ENCODE data around the gene EPHB2.
"Not testable (repeated sequence)": the region's sequence is repeated elsewhere in the genome, so short reads cannot be mapped to it uniquely, and the experiment has no call there.

The EPHB2 gene

DNA sequence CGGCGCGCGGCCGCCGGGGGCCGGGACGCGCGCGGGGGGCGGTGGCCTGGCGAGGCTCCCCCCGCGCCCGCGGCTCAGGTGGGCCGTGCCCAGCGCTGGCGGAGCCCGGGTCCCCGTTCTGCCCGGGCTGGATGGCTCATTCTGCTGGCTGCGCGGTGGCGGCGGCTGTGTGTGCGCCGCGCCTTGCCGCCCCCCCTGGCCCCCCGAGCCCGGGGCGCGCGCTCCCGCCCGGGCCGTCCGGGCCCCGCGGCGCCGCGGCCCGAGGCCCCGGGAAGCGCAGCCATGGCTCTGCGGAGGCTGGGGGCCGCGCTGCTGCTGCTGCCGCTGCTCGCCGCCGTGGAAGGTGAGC is at the start of gene EPHB2:
Gene EPHB2, plus strand, starts transcription at position 139 of the 349 bp plus-strand sequence. Its CDS starts 144 bp downstream, at position 283.
- DNase-seq = peak; percentile 82

- DNase-seq = no peak
These were observed 48.8 kb upstream of the EPHB2 start for GRCh38 chr1:22661880-22662279.

DNA sequence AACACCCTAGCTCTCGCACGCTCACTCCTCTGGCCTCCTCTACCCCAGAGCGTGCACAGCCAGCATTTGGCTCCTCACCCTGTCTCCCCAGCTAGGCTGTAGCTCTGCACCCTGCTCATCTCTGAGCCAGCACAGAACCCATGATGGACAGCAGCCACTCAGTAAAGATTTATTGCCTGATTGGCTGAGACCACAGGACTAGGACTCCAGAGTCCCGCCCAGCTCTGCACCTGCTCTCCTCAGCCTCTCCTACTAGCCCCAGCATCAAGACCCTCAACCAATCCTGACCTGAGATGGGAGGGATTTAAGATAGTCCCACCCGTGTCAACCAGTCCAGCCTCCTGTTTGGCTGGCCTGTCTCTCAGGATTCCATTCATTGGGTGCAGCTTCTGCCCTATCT is 48.3 kb upstream of the EPHB2 start:
- peak; percentile 61 for DNase-seq

GRCh38 chr1:22662986-22663408 is 47.6 kb upstream of the EPHB2 start:
- no peak for DNase-seq

DNA sequence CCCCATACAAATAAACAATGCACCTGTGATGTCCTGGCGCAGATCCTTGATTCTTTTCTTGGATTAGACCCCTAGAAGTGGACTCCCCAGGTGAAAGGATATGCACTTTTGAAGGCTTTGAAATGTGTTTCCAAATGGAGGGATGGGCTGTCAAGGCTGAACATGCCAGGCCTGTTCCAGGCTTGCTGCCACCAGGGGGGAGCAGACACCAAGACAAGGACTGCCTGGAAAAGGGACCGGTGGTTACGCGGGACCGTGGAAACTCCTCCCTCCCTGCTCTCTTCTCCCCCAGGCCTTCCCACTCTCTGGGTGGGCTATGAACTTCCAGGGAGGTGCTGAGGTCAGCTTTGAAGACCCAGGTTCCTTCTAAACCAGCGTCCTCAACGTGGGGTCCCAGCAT is 44.9 kb upstream of the EPHB2 start:
- DNase-seq = peak; percentile 72

GRCh38 chr1:22666412-22666811 is 44.2 kb upstream of the EPHB2 start:
- no peak for DNase-seq

DNA sequence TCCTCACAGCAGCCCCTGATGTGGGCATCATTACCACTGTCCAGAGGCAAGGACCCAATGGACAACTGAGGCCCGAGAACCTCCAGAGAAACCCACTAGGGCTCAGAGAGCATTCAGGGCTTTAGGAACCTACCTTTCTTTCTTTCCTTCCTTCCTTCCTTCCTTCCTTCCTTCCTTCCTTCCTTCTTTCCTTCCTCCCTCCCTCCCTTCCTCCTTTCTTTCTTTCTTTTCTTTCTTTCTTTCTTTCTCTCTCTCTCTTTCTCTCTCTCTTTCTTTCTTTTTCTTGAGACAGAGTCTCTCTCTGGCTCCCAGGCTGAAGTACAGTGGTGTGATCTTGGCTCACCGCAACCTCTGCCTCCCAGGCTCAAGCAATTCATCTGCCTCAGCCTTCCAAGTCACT is 41.8 kb upstream of the EPHB2 start:
- not testable (repeated sequence) for DNase-seq

DNA sequence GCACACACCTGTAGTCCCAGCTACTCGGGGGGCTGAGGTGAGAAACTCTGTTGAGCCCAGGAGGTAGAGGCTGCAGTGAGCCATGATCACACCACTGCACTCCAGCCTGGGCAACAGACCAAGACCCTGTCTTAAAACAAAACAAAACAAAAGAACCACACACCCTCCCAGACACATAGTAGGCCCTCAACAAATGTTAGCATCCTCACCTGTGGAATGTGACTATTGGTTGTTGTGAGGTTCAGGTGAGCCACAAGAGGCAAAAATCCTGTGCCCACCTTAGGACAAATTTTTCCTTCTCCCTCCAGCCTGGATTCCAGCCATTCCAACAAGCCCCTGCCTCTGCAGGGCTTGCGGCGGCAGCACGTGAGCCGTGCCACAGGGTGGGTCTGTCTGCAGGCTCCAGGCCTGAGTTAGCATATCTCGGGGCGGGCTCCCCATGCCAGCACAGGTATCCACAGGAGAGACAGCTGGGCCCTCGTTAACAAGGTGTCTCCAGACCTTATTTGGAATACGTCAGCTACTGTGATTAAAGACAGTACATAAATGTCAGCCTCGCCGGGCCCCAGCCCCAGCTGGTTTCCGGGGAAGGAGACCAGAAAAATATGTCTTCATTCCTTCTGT is 40.2 kb upstream of the EPHB2 start:
- peak; percentile 18 for DNase-seq

DNA sequence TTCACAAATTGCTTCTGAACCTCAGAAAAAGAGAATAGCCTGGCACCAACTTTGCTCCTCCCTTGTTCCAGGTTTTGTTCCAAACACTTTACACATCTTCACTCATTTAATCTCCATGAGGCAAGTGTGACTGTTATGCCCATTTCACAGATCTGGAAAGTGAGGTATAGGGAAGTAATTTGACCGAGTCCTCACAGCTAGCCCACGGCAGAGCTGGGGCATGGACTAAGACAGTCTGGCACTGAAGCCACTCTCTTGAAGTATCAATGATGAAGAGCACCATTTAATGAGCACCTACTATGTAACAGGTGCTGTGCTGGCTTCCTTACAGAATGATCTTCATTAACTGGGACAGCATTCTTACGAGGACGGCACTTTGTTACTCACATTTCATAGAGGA is 38.6 kb upstream of the EPHB2 start:
- DNase-seq = no peak

GRCh38 chr1:22673486-22674409 is 36.9 kb upstream of the EPHB2 start:
- peak; percentile 80 for DNase-seq

GRCh38 chr1:22674410-22674749 is 36.3 kb upstream of the EPHB2 start:
- DNase-seq = no peak

- not testable (repeated sequence) for DNase-seq
These were observed 34.5 kb upstream of the EPHB2 start for GRCh38 chr1:22676151-22676550.

GRCh38 chr1:22676916-22677583 is 33.6 kb upstream of the EPHB2 start:
- DNase-seq = no peak

GRCh38 chr1:22677931-22678896 is 32.4 kb upstream of the EPHB2 start:
- DNase-seq = no peak

- DNase-seq = peak; percentile 74
These were observed 29.9 kb upstream of the EPHB2 start for GRCh38 chr1:22680726-22681125.

- no peak for DNase-seq
These were observed 28.9 kb upstream of the EPHB2 start for GRCh38 chr1:22681556-22682276.

- DNase-seq = no peak
These were observed 27.1 kb upstream of the EPHB2 start for GRCh38 chr1:22683547-22683946.

DNA sequence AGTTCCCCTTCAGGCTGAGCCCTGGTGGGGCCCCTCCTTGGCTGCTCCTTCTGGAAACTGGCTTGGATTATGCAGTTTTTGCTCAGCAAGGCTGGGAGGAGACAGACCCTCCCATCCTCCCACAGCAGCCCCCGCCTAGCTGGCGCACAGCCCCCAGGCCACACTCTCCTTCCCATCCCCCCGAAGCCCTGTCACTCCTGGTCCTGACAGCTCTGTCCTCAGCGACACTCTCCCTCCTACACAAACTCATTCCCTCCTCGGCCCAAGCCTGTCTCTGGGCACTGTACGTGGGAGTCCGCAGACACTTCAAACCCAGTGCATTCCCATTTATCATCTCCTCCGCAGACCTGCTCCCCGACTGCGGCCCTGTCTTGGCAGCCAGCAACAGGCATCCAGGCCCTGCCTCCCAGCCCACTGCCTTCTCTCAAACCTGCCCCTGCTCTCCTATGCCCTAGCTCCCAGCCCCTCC is 25.0 kb upstream of the EPHB2 start:
- DNase-seq = no peak

DNA sequence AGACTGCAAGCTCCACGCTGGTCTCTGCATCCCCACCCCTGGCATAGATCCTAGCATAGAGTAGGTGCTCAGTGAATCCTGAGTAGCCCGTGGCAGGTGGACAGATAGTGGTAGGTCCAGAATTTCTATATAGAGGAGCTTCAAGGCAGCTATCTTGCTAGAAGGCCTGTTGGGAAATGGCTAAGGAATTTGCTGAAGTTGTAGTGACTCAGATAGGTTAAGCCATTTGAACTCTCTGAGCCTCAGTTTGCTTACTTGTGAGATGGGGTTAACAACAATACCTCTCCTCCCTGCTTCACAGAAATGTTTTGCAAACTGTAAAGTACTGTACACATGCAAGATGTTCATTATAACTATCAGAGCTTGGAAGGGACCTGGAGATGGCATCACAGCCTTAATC is 23.4 kb upstream of the EPHB2 start:
- DNase-seq = no peak

- no peak for DNase-seq
These were observed 22.2 kb upstream of the EPHB2 start for GRCh38 chr1:22688466-22688865.

GRCh38 chr1:22689505-22689904 is 21.1 kb upstream of the EPHB2 start:
- peak; percentile 98 for DNase-seq

Data from DMS53 (cell line).